Measurements from ENCODE around the gene SARS1.

- TF ChIP-seq CTCF (conservative IDR thresholded peaks at IDR 0.05 in 1 of 2, IDR thresholded peaks at IDR 0.05 in 1 of 2; ENCODE audit: low read depth in 1 of 2, low read length in 2 of 2) (no peak), EZH2 (IDR thresholded peaks at IDR 0.05; ENCODE audit: low read length, missing control alignments) (no peak)
These were observed 1.2 kb downstream of the SARS1 start for GRCh38 chr1:109214695-109215623.
